Measurements from ENCODE around the gene RHOBTB1.
"Not testable (repeated sequence)": the region's sequence is repeated elsewhere in the genome, so short reads cannot be mapped to it uniquely, and the experiment has no call there.

The RHOBTB1 gene

DNA sequence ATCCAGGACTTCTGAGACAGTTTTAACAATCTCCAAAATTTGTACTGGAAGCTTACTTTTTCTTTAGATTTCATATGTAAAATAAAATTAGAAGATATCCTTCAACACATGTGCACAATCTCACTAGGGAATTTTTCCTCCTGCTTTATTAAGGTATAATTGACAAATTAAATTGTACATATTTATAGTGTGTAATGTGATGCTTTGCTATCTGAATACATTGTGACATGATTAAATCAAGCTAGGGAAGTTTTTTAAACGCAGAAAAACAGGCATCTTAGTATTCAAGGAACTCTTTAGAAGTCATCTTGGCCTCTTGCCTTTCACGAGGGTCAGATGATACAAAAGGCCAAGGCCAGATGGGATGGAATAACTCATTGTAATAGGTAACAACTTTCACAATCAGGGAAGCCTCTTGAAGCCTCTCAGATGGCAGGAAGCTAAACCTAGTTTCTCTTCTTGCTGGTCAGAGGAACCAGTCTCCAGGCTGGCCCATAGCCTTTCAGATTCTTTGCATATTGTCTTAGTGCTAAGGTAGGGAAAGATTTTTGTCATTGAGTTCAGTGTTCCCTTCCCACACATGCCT is 78.7 kb downstream of the RHOBTB1 start:
- DNase-seq (ENCODE audit: low read depth): no peak

DNA sequence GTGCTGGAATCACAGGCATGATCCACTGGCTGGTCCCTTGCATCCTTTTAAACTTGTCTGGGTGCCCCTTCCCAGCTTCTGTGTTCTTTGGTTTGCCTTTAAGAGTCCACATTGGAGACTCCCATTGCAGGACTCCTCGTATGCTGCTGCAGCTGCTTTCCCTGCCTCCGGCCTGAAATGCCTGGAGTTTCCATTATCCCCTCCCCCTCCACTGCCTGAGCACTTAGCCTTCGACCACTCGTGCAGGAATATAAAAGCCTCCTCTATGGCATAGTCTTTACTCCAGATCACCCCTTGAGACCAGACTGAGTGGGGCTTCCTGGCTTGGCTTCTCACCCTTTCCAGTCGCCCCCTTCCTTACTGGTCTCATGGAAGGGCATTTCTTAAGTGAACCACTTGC is 80.2 kb downstream of the RHOBTB1 start:
- no peak for DNase-seq (ENCODE audit: low read depth)

DNA sequence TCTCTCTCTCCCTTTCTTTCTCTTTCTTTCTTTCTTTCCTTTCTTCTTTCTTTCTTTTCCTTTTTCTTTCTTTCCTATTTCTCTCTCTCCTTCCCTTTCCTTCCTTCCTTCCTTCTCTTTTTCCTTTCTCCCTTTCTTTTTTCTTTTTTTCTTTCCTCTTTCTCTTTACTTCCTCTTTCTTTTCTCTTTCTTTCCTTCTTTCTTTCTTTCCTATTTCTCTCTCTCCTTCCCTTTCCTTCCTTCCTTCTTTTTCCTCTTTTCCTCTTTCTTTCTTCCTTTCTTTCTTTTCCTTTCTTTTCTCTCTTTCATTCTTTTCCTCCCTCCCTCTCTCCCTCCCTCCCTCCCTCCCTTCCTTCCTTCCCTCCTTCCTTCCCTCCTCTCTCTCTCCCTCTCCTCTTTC is 81.5 kb downstream of the RHOBTB1 start:
- no peak for DNase-seq (ENCODE audit: low read depth)

DNA sequence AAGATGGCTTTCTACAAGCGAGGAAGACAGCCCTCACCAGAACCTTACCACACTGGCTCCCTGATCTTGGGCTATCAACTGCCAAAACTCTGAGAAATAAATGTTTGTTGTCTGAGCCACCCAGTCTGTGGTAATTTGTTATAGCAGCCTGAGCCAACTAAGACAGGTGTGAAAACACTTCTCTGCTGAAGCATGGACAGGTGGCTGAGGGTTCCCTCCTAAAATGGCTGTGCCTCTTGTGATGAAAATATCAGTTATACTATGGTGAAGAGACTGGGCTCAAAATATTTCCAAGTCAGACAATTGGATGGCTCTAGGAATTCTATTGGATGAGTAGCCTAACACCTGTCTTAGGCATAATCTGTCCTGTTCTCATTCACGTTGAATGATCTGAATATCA is 87.6 kb downstream of the RHOBTB1 start:
- DNase-seq (ENCODE audit: low read depth): no peak

DNA sequence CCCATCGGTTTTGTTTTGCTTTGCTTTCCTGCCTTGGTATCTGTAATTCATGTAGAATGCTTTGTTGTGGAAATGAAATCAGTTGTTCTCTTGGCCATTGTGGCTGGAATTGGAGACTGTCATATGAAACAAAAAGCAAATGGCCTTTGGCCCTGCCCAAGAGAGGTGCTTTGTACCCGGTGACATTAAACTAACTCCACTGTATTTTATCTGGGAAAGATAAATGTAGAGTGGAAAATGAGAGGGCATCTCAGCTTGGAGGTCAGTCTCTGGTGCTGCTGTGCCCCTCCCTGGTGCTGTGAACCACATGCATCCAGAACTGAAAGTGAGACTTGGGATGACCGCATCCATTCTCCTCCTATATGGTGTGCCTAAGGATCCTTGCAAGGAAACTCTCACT is 90.3 kb downstream of the RHOBTB1 start:
- DNase-seq (ENCODE audit: low read depth): no peak

DNA sequence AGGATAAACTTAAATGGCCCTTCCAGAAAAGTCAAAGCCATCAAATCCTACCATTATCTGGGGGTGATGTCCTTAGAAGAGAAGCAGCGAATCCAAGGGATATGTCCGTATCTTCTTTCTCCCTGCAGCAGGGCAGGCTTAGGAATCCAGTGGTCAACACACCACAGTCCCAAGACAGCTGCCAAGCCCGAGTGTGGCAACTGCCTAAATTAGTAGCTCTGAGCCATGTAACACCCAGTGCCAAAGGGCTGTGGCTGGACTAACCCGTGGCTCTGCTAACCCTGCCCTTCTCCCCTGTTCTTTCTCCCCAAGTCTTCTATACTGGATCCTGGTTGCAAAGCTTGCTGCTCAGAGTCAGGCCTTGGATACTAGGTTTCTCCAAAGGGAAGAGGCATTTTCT is 90.9 kb downstream of the RHOBTB1 start:
- no peak for DNase-seq (ENCODE audit: low read depth)

DNA sequence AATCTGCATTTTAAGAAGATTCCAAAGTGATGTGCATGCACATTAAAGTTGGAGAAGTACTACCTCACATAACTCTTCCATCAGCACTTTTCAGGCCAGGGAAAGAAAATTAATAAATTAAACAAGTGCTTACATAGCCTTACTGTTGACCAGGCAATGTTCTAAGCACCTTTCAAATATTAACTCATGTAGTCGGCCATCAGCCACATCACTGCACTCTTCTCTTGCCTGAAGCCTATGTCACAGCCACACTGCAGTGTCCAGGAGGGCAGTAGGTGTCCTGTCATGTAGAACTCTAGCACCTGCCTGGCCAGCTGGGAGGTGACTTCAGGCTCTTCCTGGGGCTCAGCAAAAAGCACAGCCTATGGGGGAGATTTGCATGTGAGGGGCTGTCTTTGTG is 94.2 kb downstream of the RHOBTB1 start:
- no peak for DNase-seq (ENCODE audit: low read depth)

DNA sequence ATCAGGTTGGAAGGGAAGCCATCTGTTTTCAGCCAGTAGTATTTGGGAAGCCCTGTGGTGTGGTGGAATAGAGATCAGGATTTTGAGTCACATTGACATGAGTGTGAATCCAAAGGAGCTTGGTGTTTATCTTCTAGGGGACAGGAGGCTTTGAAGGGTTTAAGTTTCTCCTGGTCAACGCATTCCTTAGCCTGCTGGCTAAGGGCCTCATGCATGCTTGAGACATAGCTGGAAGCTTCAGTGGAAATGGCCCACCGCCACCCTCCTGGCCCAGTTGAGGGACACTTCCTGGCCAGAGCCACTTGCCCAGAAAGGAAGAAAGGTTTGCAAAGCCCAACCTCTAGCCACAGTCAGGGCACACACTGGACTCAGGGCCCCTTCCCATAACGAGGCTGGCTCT is 94.8 kb downstream of the RHOBTB1 start:
- DNase-seq (ENCODE audit: low read depth): no peak

DNA sequence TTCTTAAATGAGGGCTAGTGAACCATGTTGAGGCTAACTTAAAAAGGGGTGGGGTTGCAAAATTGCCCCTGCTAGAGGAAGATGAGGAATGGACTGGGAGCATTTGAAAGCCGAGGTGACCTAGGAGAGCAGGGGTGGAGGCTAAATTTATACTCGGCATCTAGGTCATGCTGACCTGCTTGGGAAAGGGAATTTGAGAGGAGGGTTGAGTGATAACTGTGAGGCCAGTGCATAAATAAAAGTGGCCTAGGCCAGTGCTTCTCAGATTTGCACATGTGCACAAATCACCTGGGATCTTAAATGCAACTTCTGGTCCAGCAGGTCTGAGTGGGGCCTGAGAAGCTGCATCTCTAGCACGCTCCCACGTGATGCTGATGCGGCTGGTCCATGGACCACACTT is 95.3 kb downstream of the RHOBTB1 start:
- no peak for DNase-seq (ENCODE audit: low read depth)

DNA sequence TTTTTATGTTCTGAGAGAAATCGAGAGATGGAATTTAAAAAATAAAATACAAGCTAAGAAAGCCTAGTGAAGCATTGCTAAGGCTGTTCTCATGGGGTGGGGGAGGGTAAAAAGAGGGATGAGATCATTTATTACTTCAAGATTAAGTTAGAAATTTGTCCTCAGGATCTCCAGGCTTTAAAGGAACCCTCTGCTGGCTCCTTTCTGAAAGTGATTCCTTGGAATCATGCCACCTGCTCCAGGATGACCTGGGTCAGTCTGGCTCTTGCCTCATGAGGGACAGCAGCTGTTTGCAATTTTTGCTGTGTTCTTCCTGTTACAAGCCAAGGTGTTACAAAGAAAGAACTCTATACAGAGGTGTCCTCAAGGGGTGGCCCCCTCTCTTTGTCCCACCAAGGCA is 95.9 kb downstream of the RHOBTB1 start:
- DNase-seq (ENCODE audit: low read depth): no peak

DNA sequence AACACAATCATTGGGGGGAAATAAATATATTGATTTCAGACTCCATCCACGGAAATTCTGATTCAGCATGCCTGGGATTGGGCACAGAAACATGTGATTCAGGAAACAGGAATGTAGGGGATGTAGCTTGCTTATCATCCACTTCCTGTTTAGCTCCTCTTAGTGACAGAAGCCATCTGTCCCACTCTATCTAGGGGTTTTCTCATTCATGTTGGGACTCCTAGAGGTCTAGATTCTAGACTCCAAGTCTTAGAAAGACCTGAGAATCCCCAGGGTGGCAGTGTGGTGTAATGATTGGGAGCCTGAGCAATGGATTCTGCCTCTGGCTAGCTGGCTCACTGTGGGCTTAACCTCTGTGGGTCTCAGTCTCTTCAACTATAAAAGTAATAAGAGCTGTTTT is 97.8 kb downstream of the RHOBTB1 start:
- DNase-seq (ENCODE audit: low read depth): no peak

DNA sequence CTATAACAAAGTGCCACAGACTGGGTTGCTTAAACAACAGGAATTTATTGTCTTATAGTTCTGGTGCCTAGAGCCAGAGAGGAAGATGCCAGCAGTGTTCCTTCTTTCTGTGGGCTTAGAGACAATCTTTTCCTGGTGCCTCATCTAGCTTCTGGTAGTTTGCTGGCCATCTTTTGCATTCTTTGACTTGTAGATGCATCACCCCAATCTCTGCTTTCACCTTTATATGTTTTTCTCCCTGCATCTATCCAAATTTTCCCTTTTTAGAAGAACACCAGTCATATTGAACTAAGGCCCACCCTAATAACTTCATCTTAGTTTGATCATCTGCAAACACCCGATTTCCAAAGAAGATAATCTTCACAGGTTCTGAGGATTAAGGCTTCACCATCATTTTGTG is 98.9 kb downstream of the RHOBTB1 start:
- no peak for DNase-seq (ENCODE audit: low read depth)

DNA sequence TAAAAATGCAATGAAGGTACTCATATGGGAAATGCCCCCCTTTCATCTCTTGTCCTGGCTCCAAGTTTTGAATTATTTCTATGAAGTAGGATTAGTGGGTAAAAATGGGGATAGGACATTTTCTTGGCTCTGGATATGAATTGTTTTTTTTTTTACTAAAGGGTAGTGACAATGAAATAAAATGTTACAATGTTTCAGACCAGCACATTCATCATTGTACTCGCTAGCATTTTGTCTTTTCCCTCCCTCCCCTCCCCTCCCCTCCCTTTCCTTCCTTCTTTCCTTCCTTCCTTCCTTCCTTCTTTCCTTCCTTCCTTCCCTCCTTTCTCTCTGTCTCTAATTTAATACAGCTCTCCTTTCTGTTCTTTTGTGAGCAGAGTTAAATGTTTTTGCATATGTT is 101.3 kb downstream of the RHOBTB1 start:
- no peak for DNase-seq (ENCODE audit: low read depth)

DNA sequence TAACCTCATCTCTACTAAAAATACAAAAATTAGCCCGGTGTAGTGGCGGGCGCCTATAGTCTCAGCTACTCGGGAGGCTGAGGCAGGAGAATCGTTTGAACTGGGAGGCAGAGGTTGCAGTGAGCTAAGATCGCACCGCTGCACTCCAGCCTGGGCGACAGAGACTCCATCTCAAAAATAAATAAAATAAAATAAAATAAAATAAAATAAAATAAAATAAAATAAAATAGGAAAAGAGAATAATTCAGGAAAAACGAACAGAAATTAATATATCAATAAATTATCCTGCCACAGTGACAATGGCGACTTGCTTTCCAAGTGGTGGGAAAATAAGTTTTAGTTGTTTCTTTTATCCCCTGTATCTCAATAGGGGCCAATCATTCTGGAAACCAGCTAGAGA is 102.8 kb downstream of the RHOBTB1 start:
- not testable (repeated sequence) for DNase-seq (ENCODE audit: low read depth)

DNA sequence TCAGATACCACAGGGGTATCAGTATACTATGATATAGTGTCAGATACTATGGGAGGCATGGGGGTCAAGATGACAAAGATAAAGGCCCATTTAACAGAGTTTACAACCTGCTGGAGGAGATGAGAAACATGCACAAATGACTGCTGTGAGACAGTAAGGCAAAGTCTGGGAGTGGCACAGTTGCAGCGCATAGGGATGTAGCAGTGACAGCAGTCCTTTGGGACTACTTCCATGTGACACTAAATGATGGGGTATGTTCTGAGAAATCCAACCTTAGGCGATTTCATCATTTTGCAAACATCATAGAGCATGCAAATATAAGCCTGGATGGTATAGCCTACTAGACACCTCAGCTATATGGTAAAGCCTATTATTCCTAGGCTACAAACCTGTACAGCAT is 108.9 kb downstream of the RHOBTB1 start:
- DNase-seq (ENCODE audit: low read depth): no peak

DNA sequence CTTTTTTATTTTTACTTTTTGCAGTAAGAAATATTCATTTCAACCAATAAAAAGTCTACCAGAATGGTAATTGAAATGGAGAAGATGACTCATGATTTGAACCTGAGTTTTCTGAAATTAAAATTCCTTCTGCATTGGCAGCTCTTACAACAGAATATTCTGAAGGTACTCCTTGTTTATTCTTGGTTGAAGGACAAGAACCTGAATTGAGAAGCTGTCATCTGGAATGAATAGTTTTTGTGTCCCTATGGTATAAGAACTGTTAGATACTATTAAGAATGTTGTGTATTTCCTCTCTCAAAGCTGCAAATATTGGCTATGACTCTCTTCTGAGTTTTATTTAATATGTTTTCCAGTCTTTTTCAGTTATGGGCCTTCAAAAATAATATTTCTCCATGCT is 109.6 kb downstream of the RHOBTB1 start:
- DNase-seq (ENCODE audit: low read depth): no peak

DNA sequence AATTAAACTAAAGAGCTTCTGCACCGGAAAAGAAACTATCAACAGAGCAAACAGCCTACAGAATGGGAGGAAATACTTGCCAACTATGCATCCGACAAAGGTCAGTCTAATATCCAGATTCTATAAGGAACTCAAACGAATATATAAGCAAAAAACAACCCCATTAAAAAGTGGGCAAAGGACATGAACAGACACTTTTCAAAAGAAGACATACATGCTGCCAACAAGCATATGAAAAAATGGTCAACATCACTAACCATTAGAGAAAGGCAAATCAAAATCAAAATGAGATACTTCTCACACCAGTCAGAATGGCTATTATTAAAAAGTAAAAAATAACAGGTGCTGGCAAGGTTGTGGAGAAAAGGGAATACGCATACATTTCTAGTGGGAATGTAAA is 111.8 kb downstream of the RHOBTB1 start:
- DNase-seq (ENCODE audit: low read depth): not testable (repeated sequence)

DNA sequence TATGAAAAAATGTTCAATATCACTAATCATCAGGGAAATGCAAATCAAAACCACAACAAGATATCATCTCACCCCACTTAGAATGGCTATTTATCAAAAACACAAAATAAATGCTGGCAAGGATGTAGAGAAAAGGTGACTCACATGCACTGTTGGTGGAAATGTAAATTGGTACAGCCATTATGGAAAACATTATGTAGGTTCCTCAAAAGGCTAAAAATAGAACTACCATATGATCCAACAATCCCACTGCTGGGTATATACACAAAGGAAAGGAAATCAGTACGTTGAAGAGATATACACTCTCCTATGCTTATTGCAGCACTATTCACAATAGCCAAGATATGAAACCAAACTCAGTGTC is 115.5 kb downstream of the RHOBTB1 start:
- no peak for DNase-seq (ENCODE audit: low read depth)

DNA sequence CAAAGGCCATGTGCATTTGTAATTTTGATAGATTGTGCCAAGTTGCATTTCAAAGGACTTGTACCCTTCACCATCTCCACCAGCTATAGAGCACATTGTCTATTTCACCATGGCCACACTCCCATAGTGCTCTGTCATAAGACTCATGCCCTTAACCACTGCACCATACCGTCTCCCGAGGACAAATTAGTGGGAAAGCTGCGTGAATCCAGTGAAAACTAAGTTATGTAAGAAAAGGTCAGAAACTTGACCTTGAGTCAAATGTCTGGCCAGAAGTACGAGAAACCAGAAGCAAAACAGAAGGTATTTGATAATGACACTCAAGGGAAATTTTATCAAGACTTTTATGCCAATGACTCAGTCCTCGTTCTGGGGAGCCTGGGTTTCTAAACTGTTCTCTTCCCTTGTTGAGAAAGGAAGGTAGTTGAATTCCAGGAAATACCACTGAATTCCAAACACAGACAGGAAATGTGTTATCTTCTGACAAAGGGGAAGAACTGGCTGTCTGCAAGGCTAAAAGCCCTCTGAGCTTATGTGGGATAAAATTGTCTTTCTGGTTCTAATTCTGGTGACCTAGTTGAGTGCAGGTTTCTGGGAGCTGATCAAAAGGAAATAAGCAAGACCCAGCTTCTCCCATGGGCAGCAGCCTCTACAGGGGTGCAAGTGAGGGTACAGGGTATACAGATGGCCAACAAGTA is 116.0 kb downstream of the RHOBTB1 start:
- no peak for DNase-seq (ENCODE audit: low read depth)

DNA sequence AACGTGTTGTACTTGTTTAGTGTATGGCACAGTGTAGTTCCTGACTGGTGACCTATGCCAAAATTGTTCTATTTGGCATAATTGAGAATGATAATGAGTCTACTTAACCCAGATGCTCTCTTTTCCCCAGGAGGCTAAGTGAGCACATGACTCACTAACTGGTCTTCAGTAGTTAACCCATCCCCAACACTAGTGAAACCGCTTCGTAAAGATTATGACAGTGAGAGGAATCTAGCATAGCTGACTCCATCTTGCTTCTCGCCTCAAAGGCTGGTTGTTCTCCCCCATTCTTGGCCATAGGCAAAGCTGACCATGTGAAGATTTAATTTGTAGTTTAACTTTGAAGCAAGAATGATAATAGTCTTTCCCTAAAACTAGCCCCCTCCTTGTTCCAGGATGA is 118.5 kb downstream of the RHOBTB1 start:
- no peak for DNase-seq (ENCODE audit: low read depth)

DNA sequence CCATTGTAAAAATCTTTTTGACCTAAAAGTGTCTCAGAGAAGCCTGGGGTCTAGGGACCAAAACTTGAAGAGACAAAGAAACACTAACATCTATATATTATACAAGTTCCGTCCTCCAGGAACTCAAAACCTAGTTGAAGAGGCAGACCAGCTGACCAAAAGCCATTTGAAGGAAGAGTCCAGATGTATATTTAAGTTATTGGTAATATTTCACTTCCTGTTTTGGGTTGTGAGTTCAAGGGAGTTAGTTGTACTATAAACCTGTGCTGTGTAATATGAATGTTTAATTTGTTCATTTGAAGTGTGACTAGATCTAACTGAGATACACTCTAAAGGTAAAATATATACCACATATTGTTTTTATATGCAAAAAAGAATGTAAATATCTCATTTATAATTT is 120.7 kb downstream of the RHOBTB1 start:
- DNase-seq (ENCODE audit: low read depth): no peak

DNA sequence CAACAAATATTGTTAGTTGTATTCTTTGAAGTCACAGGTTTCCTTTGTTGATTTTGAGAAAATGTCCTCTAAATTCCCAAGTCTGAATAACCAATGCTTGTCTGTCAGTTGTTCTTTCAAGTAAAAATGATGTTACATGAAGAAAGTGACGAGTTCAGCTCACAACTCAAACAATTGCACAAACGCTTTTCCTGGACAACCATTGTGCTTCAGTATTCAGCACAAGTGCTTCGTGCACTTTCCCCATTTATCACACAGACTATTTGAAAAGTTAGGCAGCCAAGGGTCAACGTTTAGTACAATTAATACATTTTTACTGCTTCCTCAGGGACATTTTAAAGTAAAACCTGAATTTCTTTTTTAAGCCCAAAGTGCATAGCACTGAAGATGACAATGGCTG is 121.2 kb downstream of the RHOBTB1 start:
- DNase-seq (ENCODE audit: low read depth): no peak

DNA sequence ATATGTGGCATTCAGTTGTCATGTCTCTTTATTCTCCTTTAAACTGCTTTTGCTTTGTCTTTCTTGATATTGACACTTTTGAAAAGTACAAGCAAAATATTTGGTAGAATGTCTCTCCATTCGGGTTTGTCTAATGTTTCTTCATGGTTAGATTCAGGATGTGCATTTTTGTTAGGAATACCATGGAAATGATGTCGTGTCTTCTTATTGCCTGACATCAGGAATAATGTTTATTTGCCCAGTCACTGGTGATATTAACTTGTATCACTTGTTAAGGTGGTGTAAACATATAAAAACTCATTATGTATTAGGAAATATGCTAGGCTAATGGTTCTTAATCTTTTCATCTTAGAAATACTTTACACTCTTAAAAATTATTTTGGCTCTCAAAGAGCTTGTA is 122.3 kb downstream of the RHOBTB1 start:
- DNase-seq (ENCODE audit: low read depth): no peak

DNA sequence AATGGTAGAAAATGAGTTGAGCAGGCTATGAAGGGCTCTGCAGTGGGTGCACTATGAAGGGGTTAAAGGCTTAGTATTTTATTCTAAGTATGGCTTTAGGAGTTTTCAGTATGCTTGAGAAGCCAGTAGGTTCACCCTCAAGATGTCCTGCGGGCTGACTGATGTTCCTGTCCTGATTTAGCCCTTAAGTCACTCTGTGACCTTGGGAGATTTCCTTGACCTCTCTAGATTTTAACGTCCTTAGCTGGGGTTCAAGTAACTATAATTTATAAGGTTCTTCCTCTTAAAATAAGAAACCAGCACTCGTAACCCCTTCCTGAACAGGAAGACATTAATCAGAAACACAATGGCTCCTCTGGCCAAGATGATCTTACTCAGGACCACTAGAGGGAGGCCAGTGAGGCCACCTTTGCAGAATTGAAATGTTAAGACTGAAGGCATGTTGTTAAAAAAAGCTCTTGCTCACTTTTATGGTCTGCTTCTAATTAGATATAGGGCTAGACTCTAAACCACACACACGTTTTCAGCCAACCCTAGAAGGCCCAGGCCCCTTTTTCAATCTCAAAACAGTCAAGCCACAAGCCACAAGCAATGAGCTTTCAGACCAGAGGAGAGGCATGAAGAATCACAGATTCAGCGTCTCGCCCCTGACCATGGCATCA is 123.8 kb downstream of the RHOBTB1 start:
- DNase-seq (ENCODE audit: low read depth): no peak
